ENCODE data around the gene ZNF823.

GRCh38 chr19:11780431-11781020, 41.8 kb upstream of the ZNF823 start:
- no peak for TF ChIP-seq POLR2A (IDR thresholded peaks at IDR 0.05)
- TF ChIP-seq, protein P1, sequence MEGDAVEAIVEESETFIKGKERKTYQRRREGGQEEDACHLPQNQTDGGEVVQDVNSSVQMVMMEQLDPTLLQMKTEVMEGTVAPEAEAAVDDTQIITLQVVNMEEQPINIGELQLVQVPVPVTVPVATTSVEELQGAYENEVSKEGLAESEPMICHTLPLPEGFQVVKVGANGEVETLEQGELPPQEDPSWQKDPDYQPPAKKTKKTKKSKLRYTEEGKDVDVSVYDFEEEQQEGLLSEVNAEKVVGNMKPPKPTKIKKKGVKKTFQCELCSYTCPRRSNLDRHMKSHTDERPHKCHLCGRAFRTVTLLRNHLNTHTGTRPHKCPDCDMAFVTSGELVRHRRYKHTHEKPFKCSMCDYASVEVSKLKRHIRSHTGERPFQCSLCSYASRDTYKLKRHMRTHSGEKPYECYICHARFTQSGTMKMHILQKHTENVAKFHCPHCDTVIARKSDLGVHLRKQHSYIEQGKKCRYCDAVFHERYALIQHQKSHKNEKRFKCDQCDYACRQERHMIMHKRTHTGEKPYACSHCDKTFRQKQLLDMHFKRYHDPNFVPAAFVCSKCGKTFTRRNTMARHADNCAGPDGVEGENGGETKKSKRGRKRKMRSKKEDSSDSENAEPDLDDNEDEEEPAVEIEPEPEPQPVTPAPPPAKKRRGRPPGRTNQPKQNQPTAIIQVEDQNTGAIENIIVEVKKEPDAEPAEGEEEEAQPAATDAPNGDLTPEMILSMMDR (IDR thresholded peaks at IDR 0.05), result no peak
